HepG2 (cell line): ENCODE data around the gene FETUB. TPM values are rescaled to one million over a fixed set of nuclear protein-coding genes. Genes with fewer than 3 reads are reported as not detected.

Experiments
- ATF6 ChIP-seq: sonication (generic); formaldehyde crosslinking; conservative IDR thresholded peaks from 2 replicates; pipeline ENCODE4 v1.4.0; 2020; ENCODE audit warnings: missing genetic modification reagents
- CTCF ChIP-seq: sonication (generic); formaldehyde crosslinking; IDR thresholded peaks from 2 replicates; pipeline ENCODE4 v1.5.0; 2020; ENCODE audit warnings: mild to moderate bottlenecking, missing genetic modification reagents, moderate library complexity
- HOXD1 ChIP-seq: sonication (generic); formaldehyde crosslinking; IDR thresholded peaks from 2 replicates; pipeline ENCODE4 v1.5.0; 2020; ENCODE audit warnings: missing genetic modification reagents
- KAT7 ChIP-seq: IDR thresholded peaks from 2 replicates; pipeline ENCODE4 v1.6.1; 2018; ENCODE audit warnings: borderline replicate concordance, missing compliant biosample characterization
- KDM1A ChIP-seq: IDR thresholded peaks from 2 replicates; pipeline ENCODE4 v1.6.1; 2016; ENCODE audit warnings: missing compliant biosample characterization
- PAF1 ChIP-seq: IDR thresholded peaks from 2 replicates; pipeline ENCODE4 v1.6.1; 2016; ENCODE audit warnings: missing genetic modification reagents, missing compliant biosample characterization
- PHB2 ChIP-seq: fragments of 450-650 bp; IDR thresholded peaks from 2 replicates; pipeline ENCODE4 v1.6.1; 2018; ENCODE audit not compliant: partially characterized antibody
- RBFOX2 ChIP-seq: fragments of 200-400 bp; formaldehyde crosslinking; IDR thresholded peaks from 2 replicates; pipeline ENCODE4 v1.6.1; 2017; ENCODE audit warnings: low read depth, mild to moderate bottlenecking, low read length
- SOX5 ChIP-seq: IDR thresholded peaks from 2 replicates; pipeline ENCODE4 v1.6.1; 2016; ENCODE audit warnings: borderline replicate concordance
- SSRP1 ChIP-seq: IDR thresholded peaks from 2 replicates; pipeline ENCODE4 v1.6.1; 2016; ENCODE audit warnings: control low read depth
- TSC22D2 ChIP-seq: sonication (generic); formaldehyde crosslinking; IDR thresholded peaks from 2 replicates; pipeline ENCODE4 v1.5.1; 2020; ENCODE audit warnings: missing genetic modification reagents, mild to moderate bottlenecking, borderline replicate concordance
- XRCC5 ChIP-seq: fragments of 200-400 bp; formaldehyde crosslinking; optimal IDR thresholded peaks from 2 replicates; pipeline ENCODE3; 2017; ENCODE audit warnings: mild to moderate bottlenecking, low read length
- ZBTB20 ChIP-seq: sonication (generic); formaldehyde crosslinking; IDR thresholded peaks from 2 replicates; pipeline ENCODE4 v1.8.1; 2023; ENCODE audit warnings: missing genetic modification reagents, low read depth, mild to moderate bottlenecking, borderline replicate concordance
- ZMYM4 ChIP-seq: sonication (generic); formaldehyde crosslinking; IDR thresholded peaks from 2 replicates; pipeline ENCODE4 v1.8.1; 2023; ENCODE audit warnings: mild to moderate bottlenecking, missing genetic modification reagents
- ZNF160 ChIP-seq: sonication (generic); formaldehyde crosslinking; IDR thresholded peaks from 2 replicates; pipeline ENCODE4 v1.8.0; 2022; ENCODE audit warnings: mild to moderate bottlenecking, inconsistent platforms, missing genetic modification reagents
- ZNF18 ChIP-seq: sonication (generic); formaldehyde crosslinking; IDR thresholded peaks from 2 replicates; pipeline ENCODE4 v1.8.0; 2022; ENCODE audit warnings: mild to moderate bottlenecking, missing genetic modification reagents; ENCODE audit not compliant: insufficient replicate concordance
- ZNF274 ChIP-seq: sonication (generic); formaldehyde crosslinking; IDR thresholded peaks from 2 replicates; pipeline ENCODE4 v1.5.1; 2020; ENCODE audit warnings: mild to moderate bottlenecking, missing genetic modification reagents
- ZNF567 ChIP-seq: sonication (generic); formaldehyde crosslinking; IDR thresholded peaks from 2 replicates; pipeline ENCODE4 v1.8.1; 2023; ENCODE audit warnings: mild to moderate bottlenecking, missing genetic modification reagents, borderline replicate concordance
- ZNF577 ChIP-seq: sonication (generic); formaldehyde crosslinking; IDR thresholded peaks from 2 replicates; pipeline ENCODE4 v1.4.0; 2020; ENCODE audit warnings: mild to moderate bottlenecking, low read depth, missing genetic modification reagents, borderline replicate concordance
- ZNF615 ChIP-seq: sonication (generic); formaldehyde crosslinking; IDR thresholded peaks from 2 replicates; pipeline ENCODE4 v1.5.0; 2020; ENCODE audit warnings: mild to moderate bottlenecking, missing genetic modification reagents, borderline replicate concordance
- ZNF773 ChIP-seq: sonication (generic); formaldehyde crosslinking; IDR thresholded peaks from 2 replicates; pipeline ENCODE4 v1.4.0; 2020; ENCODE audit warnings: missing genetic modification reagents, borderline replicate concordance
- ZNF788 ChIP-seq: sonication (generic); formaldehyde crosslinking; IDR thresholded peaks from 2 replicates; pipeline ENCODE4 v1.5.0; 2020; ENCODE audit warnings: mild to moderate bottlenecking, missing genetic modification reagents, borderline replicate concordance
- ZNF792 ChIP-seq: IDR thresholded peaks from 2 replicates; pipeline ENCODE4 v1.6.1; 2016
- polyA plus RNA-seq, 8 experiments: library from polyadenylated mRNA; depleted of rRNA in 3 of 8; stranded (reverse) in 7 of 8; unstranded in 1 of 8; fragments of >200 nt; fragmentation: Illumina TruSeq in 4 of 8; extraction: Trizol in 4 of 8; gene quantifications; 2 replicates each; pipeline versions ENCODE4 v1.2.1 to v1.2.3, GENCODE V29; 2011 to 2016; ENCODE audit warnings: low read depth in 4 of 8, missing spikeins in 1 of 8, mixed read lengths in 1 of 8; ENCODE audit not compliant: insufficient read depth in 1 of 8
- total RNA-seq, 5 experiments: library from RNA; depleted of rRNA; stranded (reverse); fragments of >200 nt; fragmentation: Illumina TruSeq; extraction: Trizol; gene quantifications; 2 replicates each; pipeline ENCODE4 v1.2.3, GENCODE V29; 2016; ENCODE audit warnings: low read depth in 1 of 5

FETUB gene
- total and polyA plus RNA-seq, 2 of the 13 experiments (the other 11 are each of a cell fraction or from before 2014, with no cell fraction given) = 2.1 to 4.4 TPM

- TF ChIP-seq ZNF274 (0 out of 2 replicates have a peak, but pooled peaks have one; percentile 4), ZNF792 (CRISPR knock-in tag) (0 out of 2 replicates have a peak, but pooled peaks have one; percentile 16), KAT7 (CRISPR knock-in tag) (no peak), ZNF788 (peak; percentile 2; the same call in 1 of the 2 replicates), ZNF567 (CRISPR knock-in tag) (no peak), ZBTB20 (CRISPR knock-in tag) (peak; percentile 35; the same call in 1 of the 2 replicates), ZNF615 (CRISPR knock-in tag) (0 out of 2 replicates have a peak, but pooled peaks have one; percentile 36), KDM1A (CRISPR knock-in tag) (no peak), ZNF577 (CRISPR knock-in tag) (no peak), RBFOX2 (peak; percentile 65), CTCF (CRISPR knock-in tag) (no peak), ZNF18 (CRISPR knock-in tag) (peak; percentile 60), ATF6 (peak; percentile 59; the same call in 1 of the 2 replicates), ZNF160 (CRISPR knock-in tag) (peak; percentile 42; the same call in 1 of the 2 replicates), SSRP1 (CRISPR knock-in tag) (peak; percentile 87; the same call in 1 of the 2 replicates), TSC22D2 (CRISPR knock-in tag) (0 out of 2 replicates have a peak, but pooled peaks have one; percentile 30), SOX5 (CRISPR knock-in tag) (0 out of 2 replicates have a peak, but pooled peaks have one; percentile 4), PAF1 (CRISPR knock-in tag) (peak; percentile 78), XRCC5 (peak; percentile 27), HOXD1 (CRISPR knock-in tag) (no peak), ZNF773 (CRISPR knock-in tag) (no peak; the same call in 1 of the 2 replicates), PHB2 (no peak), ZMYM4 (CRISPR knock-in tag) (peak; percentile 26; the same call in 1 of the 2 replicates)
Measured at GRCh38 chr3:186619787-186620212, 20.4 kb upstream of the FETUB start (continued).
